T-helper 1 cell treated with Interleukin-12 subunit alpha and Interleukin-12 subunit beta and Interleukin-4 antibody, amounts not matched to agents 30 ng/mL and 1 ng/mL, for 36 hours (primary cell): Measurements from ENCODE around the gene MTFP1. TPM values are rescaled to one million over a fixed set of nuclear protein-coding genes. Genes with fewer than 3 reads are reported as not detected.
"Not testable (repeated sequence)": the region's sequence is repeated elsewhere in the genome, so short reads cannot be mapped to it uniquely, and the experiment has no call there.

Source experiments
- intact Hi-C: fragments of 100-400 bp; cut with micrococcal nuclease; formaldehyde crosslinking; loops from one replicate; pipeline ENCODE4 v1.15.1; 2024
- total RNA-seq: library from RNA; stranded (reverse); gene quantifications from 2 replicates; pipeline ENCODE4 v1.2.3, GENCODE V29; 2022

MTFP1 gene
- total RNA-seq, 1 donor from 2014 or later, result 43.8 TPM

DNA sequence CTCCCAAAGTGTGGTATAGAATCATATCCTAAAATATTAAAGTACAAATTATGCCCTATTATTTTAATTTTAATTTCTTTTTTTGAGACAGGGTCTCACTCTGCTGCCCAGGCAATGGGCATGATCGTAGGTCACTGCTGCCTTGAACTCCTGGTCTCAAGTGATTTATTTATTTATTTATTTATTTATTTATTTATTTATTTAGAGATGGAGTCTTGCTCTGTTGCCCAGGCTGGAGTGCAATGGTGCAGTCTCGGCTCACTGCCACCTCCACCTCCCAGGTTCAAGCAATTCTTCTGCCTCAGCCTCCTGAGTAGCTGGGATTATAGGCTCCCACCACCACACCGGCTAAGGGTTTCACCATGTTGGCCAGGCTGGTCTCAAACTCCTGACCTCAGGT, 24.5 kb upstream of the MTFP1 start:
- intact Hi-C loops, result not testable (repeated sequence)

DNA sequence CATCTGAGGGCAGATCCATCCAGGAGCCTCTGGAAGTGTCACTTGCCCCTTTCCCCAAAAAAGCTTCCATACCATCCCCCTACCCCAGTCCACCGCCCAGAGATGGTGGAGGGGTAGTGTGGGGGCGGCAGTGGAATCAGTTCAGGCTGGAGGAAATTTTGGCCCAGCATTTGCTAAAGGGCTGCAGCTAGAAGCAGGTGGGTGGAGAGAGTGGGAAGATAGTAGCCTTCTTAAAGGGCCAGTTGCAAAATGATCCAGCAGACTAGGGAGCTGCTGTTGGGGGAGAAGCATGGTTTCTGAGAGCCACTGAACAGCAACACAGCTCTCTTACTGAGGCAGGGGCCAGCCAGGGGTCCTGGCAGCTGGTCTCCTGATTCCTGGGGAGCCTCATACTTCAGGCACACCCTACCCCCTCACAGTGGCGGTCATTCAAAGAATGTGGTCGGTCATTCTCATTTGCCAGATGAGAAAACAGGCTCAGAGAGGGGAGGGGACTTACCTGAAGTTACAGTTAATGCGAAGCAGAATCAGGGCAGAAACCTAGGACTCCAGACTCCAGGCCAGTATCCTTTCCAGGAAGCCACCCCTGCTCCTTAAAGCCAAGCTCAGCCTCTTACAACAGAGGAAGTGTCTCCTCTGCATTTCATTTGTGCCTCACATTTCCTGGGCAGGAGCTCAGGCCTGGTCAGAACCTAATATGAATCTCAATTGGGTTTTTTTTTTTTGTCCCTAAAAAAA, 23.4 kb upstream of the MTFP1 start:
- intact Hi-C loops, result no loop called here

DNA sequence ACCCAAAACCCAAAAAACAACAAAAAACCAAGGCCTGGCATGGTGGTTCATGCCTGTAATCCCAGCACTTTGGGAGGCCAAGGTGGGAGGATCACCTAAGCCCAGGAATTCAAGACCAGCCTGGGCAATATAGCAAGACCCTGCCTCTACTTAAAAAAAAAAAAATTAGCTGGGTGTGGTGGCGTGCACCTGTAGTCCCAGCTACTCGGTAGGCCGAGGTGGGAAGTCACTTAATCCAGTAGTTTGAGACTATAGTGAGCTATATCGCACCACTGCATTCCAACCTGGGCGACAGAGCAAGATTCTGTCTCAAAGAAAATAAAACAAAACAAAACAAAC, 22.8 kb upstream of the MTFP1 start:
- intact Hi-C loops, result not testable (repeated sequence)

DNA sequence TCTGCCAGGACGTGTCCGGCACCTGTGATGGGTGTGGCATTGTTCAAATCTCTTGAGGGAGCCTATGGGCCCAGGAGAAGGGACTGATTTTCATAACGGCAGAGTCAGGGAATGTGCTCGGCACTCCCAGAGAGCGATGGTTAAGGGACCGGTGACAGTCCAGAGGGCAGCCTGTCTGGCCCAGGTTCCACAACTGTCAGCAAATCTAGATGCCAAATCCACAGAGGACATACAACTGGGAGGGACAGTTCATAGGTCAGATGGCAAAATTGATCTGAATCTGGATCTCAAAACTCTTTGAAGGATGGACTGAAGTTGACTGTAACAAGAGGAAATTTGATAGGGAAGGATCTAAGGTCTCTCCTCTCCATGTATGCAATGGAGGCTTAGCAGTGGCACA, 21.3 kb upstream of the MTFP1 start:
- intact Hi-C loops, result no loop called here

DNA sequence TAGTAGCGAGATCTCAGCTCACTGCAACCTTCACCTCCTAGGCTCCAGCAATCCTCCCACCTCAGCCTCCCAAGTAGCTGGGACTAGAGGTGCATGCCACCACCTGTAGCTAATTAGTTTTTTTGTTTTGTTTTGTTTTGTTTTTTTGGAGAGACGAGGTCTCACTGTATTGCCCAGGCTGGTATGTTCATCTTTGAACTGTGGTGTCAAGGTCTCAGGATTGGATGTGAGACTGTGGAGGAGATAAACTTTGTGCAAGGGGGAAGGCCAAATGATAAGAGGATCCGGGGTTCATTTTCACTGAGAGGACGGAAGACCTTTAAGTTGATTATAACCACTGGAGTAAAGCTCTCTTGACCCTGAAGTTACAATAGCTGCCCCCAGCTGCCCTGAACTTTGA, 19.8 kb upstream of the MTFP1 start:
- intact Hi-C loops, result no loop called here

DNA sequence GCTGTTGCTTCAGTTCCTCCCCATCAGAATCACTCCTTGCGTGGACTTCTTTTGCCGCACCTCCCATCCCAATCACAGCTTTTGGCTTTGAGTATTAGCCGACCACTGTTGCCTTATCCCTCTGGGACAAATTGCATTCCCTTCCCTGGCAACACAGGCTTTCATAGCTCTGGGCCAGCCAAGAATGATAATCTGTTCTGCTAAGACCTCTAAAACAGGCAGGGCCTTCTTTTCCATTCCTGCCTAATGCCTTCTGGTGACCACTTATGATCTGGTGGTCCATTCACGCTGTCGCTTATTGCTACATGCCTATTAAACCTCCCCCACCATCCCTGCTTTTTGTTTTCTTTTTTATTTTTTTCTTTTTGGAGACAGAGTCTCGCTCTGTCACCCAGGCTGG, 19.2 kb upstream of the MTFP1 start:
- intact Hi-C loops, result no loop called here

DNA sequence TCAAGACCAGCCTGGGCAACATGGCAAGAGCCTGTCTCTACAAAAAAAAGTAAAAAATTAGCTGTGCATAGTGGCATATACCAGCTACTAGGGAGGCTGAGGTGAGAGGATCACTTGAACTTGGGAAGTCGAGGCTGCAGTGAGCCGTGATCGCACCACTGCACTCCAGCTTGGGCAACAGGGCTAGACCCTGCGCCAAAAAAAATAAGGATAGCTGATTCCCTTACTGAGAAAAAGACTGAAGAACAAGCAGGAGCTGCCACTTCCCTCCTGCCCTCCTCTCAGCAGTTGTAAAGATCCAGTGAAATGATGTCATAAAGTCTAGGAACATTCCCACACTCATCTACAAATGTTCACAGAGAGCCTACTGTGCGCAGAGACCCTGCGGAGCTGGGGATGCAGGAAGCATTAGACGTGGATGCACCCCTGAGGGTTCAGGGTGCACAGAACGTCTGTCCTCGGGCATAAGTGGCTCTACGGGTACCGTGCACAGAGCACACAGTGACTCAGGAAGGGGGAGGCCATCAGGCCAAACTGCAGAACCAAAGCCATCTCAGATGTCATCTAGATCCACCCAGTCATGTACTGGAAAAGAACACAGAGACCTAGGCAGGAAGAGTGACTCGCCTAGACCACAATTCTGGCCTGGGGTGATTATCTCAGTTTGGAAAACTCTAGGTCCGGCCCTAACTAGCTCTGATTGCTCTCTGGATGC, 17.0 kb upstream of the MTFP1 start:
- intact Hi-C loops, result no loop called here

DNA sequence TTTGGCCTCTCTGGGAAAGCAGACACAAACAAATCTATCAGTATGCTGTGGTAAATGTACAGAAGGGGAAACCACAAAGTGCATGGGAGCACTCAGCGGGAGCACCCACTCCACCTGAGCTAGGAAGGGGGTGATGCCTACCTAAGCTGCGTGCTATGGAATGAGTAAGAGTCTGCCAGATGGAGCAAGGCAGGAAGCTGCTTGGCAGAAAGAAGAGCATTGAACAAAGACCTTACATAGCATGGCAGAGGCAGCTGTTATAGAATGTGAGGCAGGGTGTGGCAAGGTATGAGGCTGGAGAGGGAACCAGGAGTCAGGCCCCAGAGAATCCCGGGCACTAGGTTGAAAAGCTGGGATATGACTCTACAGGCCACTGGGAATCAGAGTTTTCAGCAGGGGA, 13.8 kb upstream of the MTFP1 start:
- intact Hi-C loops, result no loop called here

DNA sequence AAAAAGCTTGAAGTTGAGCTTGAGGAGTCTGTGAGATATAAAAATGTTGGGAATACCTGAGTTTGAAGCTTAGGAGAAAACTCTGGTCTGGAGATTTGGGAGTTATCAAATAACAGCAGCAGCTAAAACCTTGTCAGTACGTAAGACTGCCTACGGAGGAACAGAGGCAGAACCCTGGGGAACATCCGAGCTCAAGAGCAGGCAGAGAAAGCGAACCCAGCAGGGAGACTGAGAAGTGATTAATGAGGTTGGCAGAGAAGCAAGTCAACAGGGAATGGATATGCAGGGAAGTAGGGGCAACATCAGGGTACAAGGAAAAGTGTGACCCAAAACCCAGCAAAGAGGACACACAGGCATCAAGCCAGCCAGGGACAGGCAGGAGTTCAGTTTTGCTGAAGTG, 12.6 kb upstream of the MTFP1 start:
- intact Hi-C loops, result no loop called here

DNA sequence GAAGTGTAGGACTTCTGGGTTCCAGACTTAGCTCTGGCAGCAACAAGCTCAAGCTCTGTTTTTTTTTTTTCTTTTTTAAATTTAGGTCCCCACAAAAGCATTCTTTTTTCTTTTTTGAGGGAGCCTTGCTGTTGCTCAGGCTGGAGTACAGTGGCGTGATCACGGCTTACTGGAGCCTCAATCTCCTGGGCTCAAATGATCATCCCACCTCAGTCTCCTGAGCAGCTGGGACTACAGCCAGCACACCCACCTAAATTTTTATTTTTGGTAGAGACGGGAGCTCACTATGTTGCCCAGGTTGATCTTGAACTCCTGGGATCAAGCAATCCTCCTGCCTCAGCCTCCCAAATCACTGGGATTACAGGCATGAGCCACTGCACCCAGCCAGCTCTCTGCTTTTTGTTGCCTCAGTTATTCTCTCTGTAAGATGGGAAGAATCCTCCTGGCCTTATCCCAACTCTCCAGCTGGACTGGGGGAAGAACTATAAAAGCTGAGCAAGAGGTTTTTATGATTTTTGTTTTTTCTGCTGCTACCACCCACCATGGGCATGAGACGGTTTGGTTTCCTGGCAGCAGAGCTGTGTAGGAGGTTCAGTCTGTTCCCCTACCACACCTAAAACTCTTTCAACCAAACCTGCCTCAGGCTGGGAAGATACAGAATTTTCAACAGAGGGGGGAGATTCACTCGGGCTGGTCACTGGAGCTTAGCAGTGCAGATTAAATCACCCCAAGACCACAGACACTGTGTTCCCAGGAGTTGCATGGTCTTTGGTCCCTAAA, 11.6 kb upstream of the MTFP1 start:
- intact Hi-C loops, result no loop called here

DNA sequence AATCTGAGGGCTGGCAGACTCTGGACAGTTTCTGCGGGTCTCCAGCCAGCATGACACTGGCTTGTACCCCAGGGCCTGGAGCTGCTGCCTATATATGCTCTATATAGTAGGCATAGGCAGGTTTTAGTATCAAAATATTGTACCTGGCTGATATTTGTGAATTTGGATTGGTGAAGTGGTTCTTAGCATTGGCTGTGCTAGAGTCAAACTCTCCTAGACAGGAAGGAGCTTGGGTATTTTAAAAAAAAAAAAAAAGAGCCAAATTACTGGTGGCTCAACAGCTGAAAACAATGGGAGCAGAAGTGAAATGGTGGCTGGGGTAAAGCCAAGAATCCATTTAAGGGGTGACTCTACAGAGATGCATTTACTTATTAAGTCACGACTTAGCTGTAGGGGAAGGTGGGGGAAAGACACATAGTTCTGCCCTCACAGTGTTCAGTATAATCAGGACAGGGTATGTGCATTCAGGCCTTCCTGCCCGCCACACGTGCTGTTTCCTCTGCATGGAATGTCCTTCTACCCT, 11.0 kb upstream of the MTFP1 start:
- intact Hi-C loops, result no loop called here

DNA sequence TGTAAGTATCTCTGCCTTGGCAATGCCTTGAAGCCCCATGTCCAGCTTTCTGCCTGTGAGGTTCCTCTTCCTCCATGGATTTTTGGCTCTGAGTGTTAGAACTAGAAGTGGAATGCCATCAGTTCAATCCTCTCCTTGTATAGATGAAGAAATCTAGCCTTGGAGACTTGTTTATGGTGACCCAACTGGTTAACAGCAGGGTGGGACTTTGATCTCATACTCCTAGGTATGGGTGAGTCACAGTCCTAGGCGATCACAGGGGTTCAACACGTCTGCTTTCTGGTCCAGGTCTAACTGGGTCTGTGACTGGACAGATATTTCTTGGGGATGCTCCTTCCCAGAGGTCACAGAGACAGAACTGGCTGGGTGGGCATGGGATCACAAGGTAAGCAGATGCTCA, 9.2 kb upstream of the MTFP1 start:
- intact Hi-C loops, result no loop called here

DNA sequence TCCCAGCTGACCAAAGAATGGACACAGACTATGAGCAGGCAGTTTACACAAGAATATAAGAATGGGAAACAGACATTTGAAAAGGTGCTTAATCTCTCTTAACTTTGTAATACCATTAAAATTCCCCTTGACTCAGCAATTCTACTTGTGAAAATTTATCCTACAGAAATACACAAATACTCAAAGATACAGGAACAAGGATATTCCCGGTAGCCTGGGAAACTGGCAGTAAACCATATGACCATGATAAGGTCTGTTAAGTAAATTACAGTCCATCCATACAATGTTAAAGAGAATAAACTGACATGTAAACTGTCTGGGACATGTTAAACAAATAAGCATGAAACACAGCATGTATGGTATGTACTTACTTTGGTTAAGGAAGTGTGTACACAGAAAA, 8.7 kb upstream of the MTFP1 start:
- intact Hi-C loops, result no loop called here

DNA sequence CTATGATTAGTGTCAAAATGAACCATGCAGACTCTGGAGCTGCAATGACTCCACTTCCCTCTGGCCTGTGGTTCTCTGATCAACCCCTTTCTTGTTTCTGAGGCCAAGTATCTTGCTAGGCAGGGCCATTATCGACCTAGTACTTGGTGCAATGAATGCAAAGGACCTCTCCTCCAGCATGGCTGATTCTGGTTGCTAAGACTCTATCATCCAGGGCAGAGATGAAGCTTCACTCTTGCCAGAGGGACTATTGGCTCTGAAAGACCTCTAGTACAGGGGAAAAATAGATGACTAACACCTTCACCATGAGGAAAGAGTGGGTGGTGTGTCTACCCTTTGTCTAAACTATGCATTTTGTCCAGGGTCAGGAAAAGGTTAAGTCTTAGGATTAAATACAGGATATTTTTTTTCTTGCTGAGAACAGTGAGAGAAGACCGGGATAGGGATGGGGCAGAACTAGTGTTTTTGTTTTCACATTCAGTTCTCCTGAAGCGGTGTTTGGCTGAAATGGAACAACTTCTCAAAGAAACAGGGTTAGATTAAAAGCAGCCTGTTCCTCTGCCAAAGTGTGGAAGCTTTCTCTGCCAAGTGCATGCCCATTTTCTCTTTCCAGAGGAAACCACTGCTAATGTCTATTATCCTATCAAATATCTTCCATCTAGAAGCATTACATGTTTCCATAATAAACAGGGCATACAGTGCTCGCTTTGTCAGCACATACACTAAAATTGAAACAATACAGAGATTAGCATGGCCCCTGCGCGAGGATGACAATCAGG, 5.0 kb upstream of the MTFP1 start:
- intact Hi-C loops, result loop anchor here (5.0 kb wide), 1 partner anchor 113 kb away; no protein-coding TSS in a partner anchor

DNA sequence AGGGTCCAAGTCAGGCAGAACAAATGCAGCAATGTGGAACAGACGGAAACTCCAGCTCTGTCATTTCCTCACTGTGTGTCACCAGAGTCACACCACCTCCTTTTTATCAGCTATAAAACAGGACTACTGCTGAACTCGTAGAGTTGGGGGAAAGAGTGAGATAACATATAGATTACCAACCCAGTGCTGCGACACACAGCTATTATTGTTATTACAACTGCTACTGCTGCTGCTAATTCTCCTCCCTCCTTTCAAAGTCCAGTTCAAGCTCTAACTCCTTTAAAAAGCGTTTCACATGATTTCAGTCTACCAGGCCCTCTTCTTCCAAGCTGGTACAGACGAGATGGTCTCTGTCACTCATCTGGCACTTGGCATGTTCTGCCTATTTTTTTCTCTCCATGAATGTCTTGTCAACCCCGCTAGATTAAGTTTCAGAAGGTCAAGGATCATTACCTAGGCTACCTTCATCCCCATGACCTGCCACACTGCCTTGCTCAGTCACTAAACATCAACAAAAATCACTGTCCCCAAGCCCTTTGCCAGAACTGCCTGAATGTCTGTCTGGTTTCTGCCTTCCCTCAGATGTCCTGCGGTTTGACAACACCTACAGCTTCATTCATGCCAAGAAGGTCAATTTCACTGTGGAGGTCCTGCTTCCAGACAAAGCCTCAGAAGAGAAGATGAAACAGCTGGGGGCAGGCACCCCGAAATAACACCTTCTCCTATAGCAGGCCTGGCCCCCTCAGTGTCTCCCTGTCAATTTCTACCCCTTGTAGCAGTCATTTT, 3.7 kb upstream of the MTFP1 start:
- intact Hi-C loops, result loop anchor here (5.0 kb wide), 1 partner anchor 115 kb away; no protein-coding TSS in a partner anchor

DNA sequence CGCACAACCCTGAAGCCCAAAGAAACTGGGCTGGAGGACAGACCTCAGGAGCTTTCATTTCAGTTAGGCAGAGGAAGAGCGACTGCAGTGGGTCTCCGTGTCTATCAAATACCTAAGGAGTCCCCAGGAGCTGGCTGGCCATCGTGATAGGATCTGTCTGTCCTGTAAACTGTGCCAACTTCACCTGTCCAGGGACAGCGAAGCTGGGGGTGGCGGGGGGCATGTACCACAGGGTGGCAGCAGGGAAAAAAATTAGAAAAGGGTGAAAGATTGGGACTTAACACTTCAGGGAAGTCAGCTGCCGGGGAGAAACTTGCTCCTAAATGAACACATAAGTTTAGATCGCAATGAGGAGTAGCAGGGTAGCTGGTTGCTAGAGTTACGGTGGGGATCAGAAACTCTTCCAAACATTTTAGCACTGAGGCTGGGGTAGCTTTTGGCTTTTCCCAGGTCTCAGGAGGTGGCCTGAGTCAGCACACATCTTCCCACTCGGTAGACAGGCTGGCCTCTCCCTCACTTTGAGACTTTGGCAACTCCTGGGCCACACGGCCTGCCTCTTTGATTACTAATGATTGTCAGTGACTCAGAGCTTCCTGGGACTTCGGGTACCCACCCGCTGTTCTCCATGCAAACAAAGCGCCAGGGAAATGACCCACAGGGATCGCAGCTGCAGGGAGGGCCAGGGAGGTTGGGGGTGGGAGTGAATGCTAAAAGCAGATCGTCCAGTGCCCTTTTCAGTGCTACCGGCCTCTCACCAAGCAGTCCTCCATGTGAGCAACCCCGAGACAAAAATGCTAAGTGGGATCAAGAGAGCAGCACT, 2.9 kb upstream of the MTFP1 start:
- intact Hi-C loops, result loop anchor here (1.0 to 5.0 kb wide), 3 partner anchors 66 to 115 kb away; partner anchors contain the start of gene SF3A1

DNA sequence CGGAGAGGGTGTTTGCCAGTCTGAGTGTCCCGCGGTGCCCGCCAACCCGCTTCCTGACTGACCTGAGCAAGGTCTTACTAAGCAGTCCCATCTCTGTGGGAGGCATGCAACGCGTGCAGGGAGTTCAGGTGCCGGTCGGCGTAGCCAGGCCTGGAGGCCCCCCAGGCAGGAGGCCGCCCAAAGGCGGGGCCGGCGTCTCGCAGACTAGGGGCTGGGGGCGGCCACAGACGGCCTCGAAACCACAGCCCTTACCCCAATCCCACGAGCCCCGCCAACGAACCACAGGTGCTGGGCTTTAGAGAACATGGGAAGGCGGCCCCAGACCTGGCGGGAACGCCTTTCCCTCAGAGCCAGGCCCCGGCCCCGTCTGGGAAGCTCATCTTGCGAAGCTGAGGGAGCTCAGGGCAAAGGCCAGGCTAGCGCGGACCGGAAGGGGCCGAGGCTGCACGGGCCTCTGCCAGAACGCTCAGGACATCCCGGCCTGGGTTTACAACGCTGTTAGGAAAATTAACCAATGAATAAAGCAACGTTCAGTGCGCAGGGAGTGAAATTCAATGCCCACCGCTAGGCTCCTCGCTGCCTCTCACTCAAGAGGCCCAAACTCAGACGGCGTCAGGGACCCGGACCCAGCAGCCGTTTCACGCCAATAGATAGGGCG, 2.1 kb upstream of the MTFP1 start:
- intact Hi-C loops, result loop anchor here (1.0 to 5.0 kb wide), 3 partner anchors 67 to 116 kb away; partner anchors contain the start of gene SF3A1

DNA sequence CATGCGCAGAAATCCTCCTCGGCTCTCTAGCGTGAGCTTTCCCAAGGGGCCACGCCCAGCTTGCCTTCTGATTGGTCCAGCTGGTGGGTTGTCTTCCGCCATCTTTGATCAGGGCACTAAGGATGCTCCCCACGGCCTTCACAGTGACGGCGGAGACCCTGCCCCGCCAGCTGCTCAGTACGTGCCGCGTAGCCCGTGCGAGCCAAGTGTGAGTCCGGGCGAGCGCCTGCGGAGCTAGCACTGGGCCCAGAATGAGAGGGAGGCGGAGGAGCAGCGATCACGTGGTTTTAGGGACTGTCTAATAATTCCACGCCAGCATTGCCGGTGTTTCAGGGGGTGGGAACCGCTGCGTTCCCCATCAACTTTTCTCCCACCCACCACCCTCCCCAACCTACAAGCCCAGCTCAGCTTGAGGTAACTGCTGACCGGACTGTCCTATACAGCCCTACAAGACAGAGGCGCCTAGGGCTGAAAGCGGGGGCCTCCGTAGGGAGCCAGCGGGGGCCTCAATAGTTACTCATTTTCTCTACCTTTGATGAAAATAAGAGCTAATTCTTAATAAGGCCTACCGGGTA, 1.5 kb upstream of the MTFP1 start:
- intact Hi-C loops, result loop anchor here (1.0 to 5.0 kb wide), 9 partner anchors 28 to 657 kb away; partner anchors contain the start of genes ASCC2, CASTOR1, OSM and SF3A1
